GM18520 (cell line): ENCODE measurements around the gene OCA2.

Source experiments
- ATAC-seq: cut with Tn5 transposase; IDR thresholded peaks from one replicate; pipeline ENCODE4 v1.9.1; 2021; ENCODE audit not compliant: unreplicated experiment

OCA2 gene

DNA sequence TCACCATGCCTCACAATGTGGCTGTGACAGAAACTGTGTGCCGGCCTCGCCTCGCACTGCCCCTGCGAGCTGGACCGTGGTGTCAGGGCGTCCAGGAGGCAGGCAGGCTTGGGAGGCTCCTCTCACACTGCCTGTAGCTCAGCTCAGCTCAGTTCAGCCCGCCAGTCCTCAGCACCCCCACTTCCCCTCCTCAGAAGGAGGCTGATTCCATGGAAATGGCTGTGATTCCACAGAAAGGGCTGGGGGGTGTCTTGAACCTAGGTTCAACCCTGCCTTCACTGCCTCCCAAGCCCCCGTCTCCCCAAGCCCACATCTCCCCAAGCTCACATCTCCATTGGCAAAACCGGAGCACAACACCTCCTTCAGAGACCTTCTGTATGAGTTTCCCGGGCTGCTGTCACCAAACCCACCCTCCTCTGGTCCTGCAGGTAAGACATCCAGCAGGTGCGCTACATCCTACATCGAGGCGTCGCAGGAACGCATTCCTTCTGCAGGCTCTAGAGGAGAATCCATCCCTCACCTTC lies 94.0 kb downstream of the OCA2 start:
- ATAC-seq: no peak

- ATAC-seq: no peak
These were observed 94.7 kb downstream of the OCA2 start for GRCh38 chr15:28004143-28005003.

GRCh38 chr15:28003302-28004037 lies 95.6 kb downstream of the OCA2 start:
- ATAC-seq: no peak

DNA sequence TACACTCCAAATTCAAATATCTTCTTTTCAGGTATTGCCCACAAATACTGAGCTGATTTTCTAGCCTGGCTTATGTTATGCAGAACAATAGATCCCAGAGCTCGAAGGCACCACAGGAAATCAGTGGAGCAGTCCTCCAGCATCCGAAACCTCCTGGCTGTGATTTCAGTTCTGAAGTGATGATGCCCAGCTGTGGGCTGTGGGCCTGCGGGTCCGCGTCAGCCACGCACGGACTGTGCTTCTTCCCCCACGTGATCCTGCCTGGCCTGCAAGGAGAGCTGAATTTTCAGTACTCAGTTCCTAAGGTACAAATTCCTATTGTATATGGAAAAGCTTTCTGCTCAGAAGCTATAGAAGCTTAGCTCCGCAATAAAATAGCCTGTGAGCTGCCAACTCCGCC lies 96.2 kb downstream of the OCA2 start:
- no peak for ATAC-seq

- no peak for ATAC-seq
These were observed 96.8 kb downstream of the OCA2 start for GRCh38 chr15:28002136-28002861.

- no peak for ATAC-seq
These were observed 97.5 kb downstream of the OCA2 start for GRCh38 chr15:28001641-28002040.

- ATAC-seq: no peak
These were observed 104.9 kb downstream of the OCA2 start for GRCh38 chr15:27993996-27994780.

GRCh38 chr15:27993544-27993943 lies 105.6 kb downstream of the OCA2 start:
- ATAC-seq: no peak

DNA sequence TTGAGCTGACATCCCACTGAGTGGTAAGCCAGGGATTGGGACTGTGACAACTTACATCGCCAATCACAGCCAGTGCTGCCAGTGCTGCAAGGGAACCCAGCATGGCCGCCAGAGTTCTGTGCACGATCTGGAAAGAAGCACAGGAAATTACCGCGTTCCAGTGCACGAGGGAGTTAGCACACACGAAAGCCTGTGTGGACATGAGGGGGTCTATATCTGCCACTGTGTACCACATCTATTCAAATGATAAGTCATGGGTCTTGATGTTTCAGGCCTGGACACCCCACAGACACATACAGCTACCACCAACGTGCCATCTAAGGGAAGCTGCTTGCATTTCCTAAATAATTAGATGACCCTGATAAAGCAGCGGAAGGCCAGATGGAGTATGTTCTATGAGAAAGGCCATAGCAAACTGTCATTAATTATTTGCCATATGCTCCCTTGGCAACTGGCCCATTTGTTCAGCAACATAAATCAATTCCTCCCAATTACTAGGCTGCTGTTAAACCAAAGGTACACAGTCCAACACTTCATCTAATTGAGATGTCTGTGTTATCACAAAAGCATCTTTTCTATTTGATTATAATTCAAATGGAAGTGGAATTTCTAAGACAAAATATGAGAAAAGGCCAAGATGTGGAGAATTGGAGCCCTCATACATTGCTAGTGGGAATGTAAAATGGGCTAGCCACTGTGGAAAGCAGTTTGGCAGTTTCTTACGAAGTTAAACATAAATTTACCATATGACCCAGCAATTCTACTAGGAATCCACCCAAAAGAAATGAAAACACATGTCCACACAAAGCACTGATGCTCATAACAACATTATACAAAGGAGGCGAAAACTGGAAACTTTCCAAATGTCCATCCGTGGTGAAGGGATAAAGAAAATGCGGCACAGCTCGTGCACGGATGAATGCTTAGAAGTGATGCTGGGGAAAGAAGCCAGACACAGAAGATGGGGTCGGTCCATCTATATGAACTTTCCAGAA lies 108.3 kb downstream of the OCA2 start:
- ATAC-seq: no peak

- ATAC-seq: no peak
These were observed 109.3 kb downstream of the OCA2 start for GRCh38 chr15:27989838-27990237.

GRCh38 chr15:27989427-27989826 lies 109.7 kb downstream of the OCA2 start:
- no peak for ATAC-seq

DNA sequence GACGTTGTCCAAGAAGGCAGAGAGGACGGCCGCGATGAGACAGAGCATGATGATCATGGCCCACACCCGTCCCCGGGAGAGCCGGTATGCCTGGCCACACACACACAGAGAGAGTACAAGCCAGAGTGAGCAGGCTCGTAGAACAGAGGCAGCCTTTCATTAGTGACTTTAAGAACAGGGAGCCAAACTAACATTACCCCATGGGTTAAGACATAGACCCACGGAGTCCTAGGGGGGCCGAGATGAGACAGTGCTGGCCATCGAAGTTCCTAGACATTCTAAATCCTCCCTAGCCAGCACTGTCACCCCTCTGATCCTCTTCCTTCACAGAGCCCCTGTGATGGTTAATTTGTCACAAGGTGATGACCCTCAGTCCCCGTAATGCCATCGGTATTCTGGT lies 114.0 kb downstream of the OCA2 start:
- no peak for ATAC-seq

GRCh38 chr15:27983496-27983895 lies 115.6 kb downstream of the OCA2 start:
- no peak for ATAC-seq

GRCh38 chr15:27977696-27978095 lies 121.4 kb downstream of the OCA2 start:
- no peak for ATAC-seq

GRCh38 chr15:27973886-27974285 lies 125.2 kb downstream of the OCA2 start:
- no peak for ATAC-seq

GRCh38 chr15:27970661-27971392 lies 128.3 kb downstream of the OCA2 start:
- ATAC-seq: no peak

DNA sequence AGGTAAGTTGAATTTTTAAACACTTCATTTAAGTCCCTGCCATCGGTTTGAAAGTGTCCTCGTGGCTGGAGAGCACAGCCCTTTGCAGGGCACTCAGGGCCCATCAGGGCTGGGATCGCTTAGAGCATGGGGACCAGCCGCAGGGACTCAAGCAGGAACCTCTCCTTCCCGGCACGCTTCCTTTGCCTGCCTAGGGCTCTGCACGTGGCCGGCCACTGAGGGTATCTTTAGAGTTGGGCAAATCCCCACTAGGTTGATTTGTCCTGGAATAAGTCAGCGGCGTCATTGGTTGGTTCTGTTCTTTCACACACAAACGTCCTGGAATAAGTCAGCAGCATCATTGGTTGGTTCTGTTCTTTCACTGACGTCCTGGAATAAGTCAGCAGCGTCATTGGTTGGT lies 131.6 kb downstream of the OCA2 start:
- no peak for ATAC-seq

GRCh38 chr15:27965546-27965945 lies 133.6 kb downstream of the OCA2 start:
- no peak for ATAC-seq

- ATAC-seq: no peak
These were observed 137.3 kb downstream of the OCA2 start for GRCh38 chr15:27961801-27962200.
